SK-N-SH treated with all-trans-retinoic acid at 6 μM for 48 hours (cell line): Measurements from ENCODE around the gene MTO1.

Experiments used
- ATAC-seq: fragments of 200-7000 bp; cut with Tn5 transposase; 3 replicates; pipeline ENCODE4 v1.9.1; 2020; ENCODE audit warnings: mild to moderate bottlenecking, moderate library complexity
- ARNTL ChIP-seq: fragments of 450-650 bp; formaldehyde crosslinking; IDR thresholded peaks from 2 replicates; pipeline ENCODE4 v1.5.0; 2020; ENCODE audit warnings: low read depth, mild to moderate bottlenecking, moderate library complexity, borderline replicate concordance
- CSDC2 ChIP-seq: fragments of 250-450 bp; sonication (Bioruptor Pico); IDR thresholded peaks from 2 replicates; pipeline ENCODE4 v1.5.0; 2020; ENCODE audit warnings: mild to moderate bottlenecking, moderate library complexity
- ESRRG ChIP-seq: fragments of 250-450 bp; sonication (Bioruptor Pico); IDR thresholded peaks from 2 replicates; pipeline ENCODE4 v1.6.1; 2021; ENCODE audit warnings: mild to moderate bottlenecking
- GLIS3 ChIP-seq: fragments of 250-450 bp; sonication (Bioruptor Pico); IDR thresholded peaks from 2 replicates; pipeline ENCODE4 v1.5.0; 2020; ENCODE audit warnings: mild to moderate bottlenecking, moderate library complexity
- OSR1 ChIP-seq: fragments of 250-450 bp; sonication (Bioruptor Pico); IDR thresholded peaks from 2 replicates; pipeline ENCODE4 v1.8.0; 2022; ENCODE audit warnings: moderate library complexity, mild to moderate bottlenecking, inconsistent platforms
- PATZ1 ChIP-seq: fragments of 250-450 bp; sonication (Bioruptor Pico); IDR thresholded peaks from 2 replicates; pipeline ENCODE4 v1.8.0; 2020; ENCODE audit warnings: mild to moderate bottlenecking, moderate library complexity, borderline replicate concordance
- PPARA ChIP-seq: fragments of 250-450 bp; sonication (Bioruptor Pico); IDR thresholded peaks from 2 replicates; pipeline ENCODE4 v1.5.0; 2020; ENCODE audit warnings: mild to moderate bottlenecking, borderline replicate concordance
- RARB ChIP-seq: fragments of 250-450 bp; sonication (Bioruptor Pico); IDR thresholded peaks from 2 replicates; pipeline ENCODE4 v1.8.0; 2021; ENCODE audit warnings: mild to moderate bottlenecking, moderate library complexity
- TCF4 ChIP-seq: fragments of 250-450 bp; sonication (Bioruptor Pico); IDR thresholded peaks from 2 replicates; pipeline ENCODE4 v1.8.0; 2021; ENCODE audit warnings: mild to moderate bottlenecking, moderate library complexity, borderline replicate concordance
- TOX ChIP-seq: fragments of 250-450 bp; sonication (Bioruptor Pico); IDR thresholded peaks from 2 replicates; pipeline ENCODE4 v1.8.0; 2021; ENCODE audit warnings: mild to moderate bottlenecking, moderate library complexity, borderline replicate concordance
- ZC3H10 ChIP-seq: fragments of 250-450 bp; sonication (Bioruptor Pico); IDR thresholded peaks from 2 replicates; pipeline ENCODE4 v1.5.1; 2021; ENCODE audit warnings: mild to moderate bottlenecking, moderate library complexity
- ZFP3 ChIP-seq: fragments of 250-450 bp; sonication (Bioruptor Pico); IDR thresholded peaks from 2 replicates; pipeline ENCODE4 v1.5.0; 2020; ENCODE audit warnings: mild to moderate bottlenecking, moderate library complexity
- ZFP30 ChIP-seq: fragments of 450-650 bp; formaldehyde crosslinking; IDR thresholded peaks from 2 replicates; pipeline ENCODE4 v1.5.0; 2022; ENCODE audit warnings: mild to moderate bottlenecking, moderate library complexity
- ZNF70 ChIP-seq: fragments of 450-650 bp; formaldehyde crosslinking; IDR thresholded peaks from 2 replicates; pipeline ENCODE4 v1.5.0; 2020; ENCODE audit warnings: mild to moderate bottlenecking, moderate library complexity
- ZNF8 ChIP-seq: fragments of 450-650 bp; formaldehyde crosslinking; IDR thresholded peaks from 2 replicates; pipeline ENCODE4 v1.5.0; 2020; ENCODE audit warnings: mild to moderate bottlenecking, moderate library complexity
- TF ChIP-seq, protein P1 (sequence below): fragments of 250-450 bp; sonication (Bioruptor Pico); IDR thresholded peaks from 2 replicates; pipeline ENCODE4 v1.5.0; 2020; ENCODE audit warnings: mild to moderate bottlenecking, moderate library complexity
- TF ChIP-seq, protein P2 (sequence below): fragments of 250-450 bp; sonication (Bioruptor Pico); IDR thresholded peaks from 2 replicates; pipeline ENCODE4 v1.8.0; 2021; ENCODE audit warnings: low read depth, mild to moderate bottlenecking, moderate library complexity, borderline replicate concordance
- TF ChIP-seq, protein P3 (sequence below): fragments of 250-450 bp; sonication (Bioruptor Pico); IDR thresholded peaks from 2 replicates; pipeline ENCODE4 v1.5.1; 2020; ENCODE audit warnings: low read depth, mild to moderate bottlenecking, moderate library complexity
- TF ChIP-seq, protein P4 (sequence below): fragments of 250-450 bp; sonication (Bioruptor Pico); IDR thresholded peaks from 2 replicates; pipeline ENCODE4 v1.5.1; 2021; ENCODE audit warnings: mild to moderate bottlenecking, moderate library complexity

MTO1 gene

GRCh38 chr6:73528897-73529296, 67.4 kb downstream of the MTO1 start (continued):
- TF ChIP-seq, protein P1, sequence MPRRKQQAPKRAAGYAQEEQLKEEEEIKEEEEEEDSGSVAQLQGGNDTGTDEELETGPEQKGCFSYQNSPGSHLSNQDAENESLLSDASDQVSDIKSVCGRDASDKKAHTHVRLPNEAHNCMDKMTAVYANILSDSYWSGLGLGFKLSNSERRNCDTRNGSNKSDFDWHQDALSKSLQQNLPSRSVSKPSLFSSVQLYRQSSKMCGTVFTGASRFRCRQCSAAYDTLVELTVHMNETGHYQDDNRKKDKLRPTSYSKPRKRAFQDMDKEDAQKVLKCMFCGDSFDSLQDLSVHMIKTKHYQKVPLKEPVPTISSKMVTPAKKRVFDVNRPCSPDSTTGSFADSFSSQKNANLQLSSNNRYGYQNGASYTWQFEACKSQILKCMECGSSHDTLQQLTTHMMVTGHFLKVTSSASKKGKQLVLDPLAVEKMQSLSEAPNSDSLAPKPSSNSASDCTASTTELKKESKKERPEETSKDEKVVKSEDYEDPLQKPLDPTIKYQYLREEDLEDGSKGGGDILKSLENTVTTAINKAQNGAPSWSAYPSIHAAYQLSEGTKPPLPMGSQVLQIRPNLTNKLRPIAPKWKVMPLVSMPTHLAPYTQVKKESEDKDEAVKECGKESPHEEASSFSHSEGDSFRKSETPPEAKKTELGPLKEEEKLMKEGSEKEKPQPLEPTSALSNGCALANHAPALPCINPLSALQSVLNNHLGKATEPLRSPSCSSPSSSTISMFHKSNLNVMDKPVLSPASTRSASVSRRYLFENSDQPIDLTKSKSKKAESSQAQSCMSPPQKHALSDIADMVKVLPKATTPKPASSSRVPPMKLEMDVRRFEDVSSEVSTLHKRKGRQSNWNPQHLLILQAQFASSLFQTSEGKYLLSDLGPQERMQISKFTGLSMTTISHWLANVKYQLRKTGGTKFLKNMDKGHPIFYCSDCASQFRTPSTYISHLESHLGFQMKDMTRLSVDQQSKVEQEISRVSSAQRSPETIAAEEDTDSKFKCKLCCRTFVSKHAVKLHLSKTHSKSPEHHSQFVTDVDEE (CRISPR knock-in tag) = no peak
- no peak for TF ChIP-seq ARNTL (CRISPR knock-in tag)
- no peak for TF ChIP-seq RARB (CRISPR knock-in tag)
- no peak for TF ChIP-seq ZFP30 (CRISPR knock-in tag)

GRCh38 chr6:73532293-73532692, 70.8 kb downstream of the MTO1 start:
- TF ChIP-seq PATZ1 (CRISPR knock-in tag) = no peak
- TF ChIP-seq, protein P1 (CRISPR knock-in tag) = no peak
- no peak for TF ChIP-seq TOX
- TF ChIP-seq, protein P2, sequence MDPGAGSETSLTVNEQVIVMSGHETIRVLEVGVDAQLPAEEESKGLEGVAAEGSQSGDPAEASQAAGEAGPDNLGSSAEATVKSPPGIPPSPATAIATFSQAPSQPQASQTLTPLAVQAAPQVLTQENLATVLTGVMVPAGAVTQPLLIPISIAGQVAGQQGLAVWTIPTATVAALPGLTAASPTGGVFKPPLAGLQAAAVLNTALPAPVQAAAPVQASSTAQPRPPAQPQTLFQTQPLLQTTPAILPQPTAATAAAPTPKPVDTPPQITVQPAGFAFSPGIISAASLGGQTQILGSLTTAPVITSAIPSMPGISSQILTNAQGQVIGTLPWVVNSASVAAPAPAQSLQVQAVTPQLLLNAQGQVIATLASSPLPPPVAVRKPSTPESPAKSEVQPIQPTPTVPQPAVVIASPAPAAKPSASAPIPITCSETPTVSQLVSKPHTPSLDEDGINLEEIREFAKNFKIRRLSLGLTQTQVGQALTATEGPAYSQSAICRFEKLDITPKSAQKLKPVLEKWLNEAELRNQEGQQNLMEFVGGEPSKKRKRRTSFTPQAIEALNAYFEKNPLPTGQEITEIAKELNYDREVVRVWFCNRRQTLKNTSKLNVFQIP (CRISPR knock-in tag) = no peak
- TF ChIP-seq TCF4 (CRISPR knock-in tag) = no peak
- TF ChIP-seq ZC3H10 = no peak
- no peak for TF ChIP-seq CSDC2 (CRISPR knock-in tag)
- no peak for TF ChIP-seq ESRRG (CRISPR knock-in tag)
- no peak for TF ChIP-seq ZNF8
- TF ChIP-seq, protein P3, sequence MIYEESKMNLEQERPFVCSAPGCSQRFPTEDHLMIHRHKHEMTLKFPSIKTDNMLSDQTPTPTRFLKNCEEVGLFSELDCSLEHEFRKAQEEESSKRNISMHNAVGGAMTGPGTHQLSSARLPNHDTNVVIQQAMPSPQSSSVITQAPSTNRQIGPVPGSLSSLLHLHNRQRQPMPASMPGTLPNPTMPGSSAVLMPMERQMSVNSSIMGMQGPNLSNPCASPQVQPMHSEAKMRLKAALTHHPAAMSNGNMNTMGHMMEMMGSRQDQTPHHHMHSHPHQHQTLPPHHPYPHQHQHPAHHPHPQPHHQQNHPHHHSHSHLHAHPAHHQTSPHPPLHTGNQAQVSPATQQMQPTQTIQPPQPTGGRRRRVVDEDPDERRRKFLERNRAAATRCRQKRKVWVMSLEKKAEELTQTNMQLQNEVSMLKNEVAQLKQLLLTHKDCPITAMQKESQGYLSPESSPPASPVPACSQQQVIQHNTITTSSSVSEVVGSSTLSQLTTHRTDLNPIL = no peak
- TF ChIP-seq ARNTL (CRISPR knock-in tag) = no peak
- TF ChIP-seq PPARA (CRISPR knock-in tag) = no peak
- no peak for TF ChIP-seq GLIS3 (CRISPR knock-in tag)
- no peak for TF ChIP-seq ZFP30 (CRISPR knock-in tag)
- no peak for TF ChIP-seq ZNF70 (CRISPR knock-in tag)
- no peak for TF ChIP-seq OSR1 (CRISPR knock-in tag)
- TF ChIP-seq, protein P4, sequence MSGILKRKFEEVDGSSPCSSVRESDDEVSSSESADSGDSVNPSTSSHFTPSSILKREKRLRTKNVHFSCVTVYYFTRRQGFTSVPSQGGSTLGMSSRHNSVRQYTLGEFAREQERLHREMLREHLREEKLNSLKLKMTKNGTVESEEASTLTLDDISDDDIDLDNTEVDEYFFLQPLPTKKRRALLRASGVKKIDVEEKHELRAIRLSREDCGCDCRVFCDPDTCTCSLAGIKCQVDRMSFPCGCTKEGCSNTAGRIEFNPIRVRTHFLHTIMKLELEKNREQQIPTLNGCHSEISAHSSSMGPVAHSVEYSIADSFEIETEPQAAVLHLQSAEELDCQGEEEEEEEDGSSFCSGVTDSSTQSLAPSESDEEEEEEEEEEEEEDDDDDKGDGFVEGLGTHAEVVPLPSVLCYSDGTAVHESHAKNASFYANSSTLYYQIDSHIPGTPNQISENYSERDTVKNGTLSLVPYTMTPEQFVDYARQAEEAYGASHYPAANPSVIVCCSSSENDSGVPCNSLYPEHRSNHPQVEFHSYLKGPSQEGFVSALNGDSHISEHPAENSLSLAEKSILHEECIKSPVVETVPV (CRISPR knock-in tag) = no peak

DNA sequence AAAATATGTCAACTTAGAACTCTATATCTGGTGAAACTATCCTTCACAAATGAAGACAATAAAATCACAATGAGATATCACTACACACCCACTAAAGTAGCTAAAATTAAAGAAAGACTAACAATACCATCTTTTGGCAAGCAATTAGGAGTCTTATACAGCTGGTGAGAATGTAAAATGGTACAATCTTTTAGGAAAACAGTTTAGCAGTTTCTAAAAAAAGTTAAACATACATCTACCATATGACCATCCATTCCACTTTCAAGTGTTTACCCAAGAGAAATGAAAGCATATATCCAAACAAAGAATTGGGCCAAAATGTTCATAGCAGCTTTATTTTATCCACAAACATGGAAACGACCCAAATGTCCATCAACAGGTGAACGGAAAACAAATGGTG, 73.1 kb downstream of the MTO1 start:
- ATAC-seq = no peak
- TF ChIP-seq ZFP30 (CRISPR knock-in tag) (no peak), ZFP3 (no peak), PPARA (CRISPR knock-in tag) (no peak)
- TF ChIP-seq, all 23 proteins: peak for 0

More at GRCh38 chr6:73532293-73532692, 70.8 kb downstream of the MTO1 start:
- ATAC-seq = no peak
